Pancreas (tissue), 10 donors: ENCODE measurements around the gene EIF4E1B. TPM values are rescaled to one million over a fixed set of nuclear protein-coding genes. Genes with fewer than 3 reads are reported as not detected.

Source experiments
- ATAC-seq, 4 donors: fragments of 200-7000 bp; cut with Tn5 transposase; one replicate each; pipeline versions ENCODE4 v1.8.0 to v1.9.1; 2020; ENCODE audit warnings: mild to moderate bottlenecking in 4 of 4, moderate library complexity in 4 of 4
- DNase-seq, 6 donors: peaks; one replicate each; pipeline ENCODE4 v3.0.0-alpha.2; 2020
- FAIRE-seq: peaks from 2 replicates; lab custom pipeline; 2012; peaks lifted over from hg19 to GRCh38; lab: Jason Lieb, UNC
- H3K27ac ChIP-seq, 4 donors: fragments of 200-600 bp; sonication (generic); 1 replicate in 3 of 4; 2 replicates in 1 of 4; pipeline versions ENCODE4 v1.5.0 to v1.8.0; 2020
- H3K27me3 ChIP-seq, 4 donors: fragments of 200-600 bp; one replicate each; pipeline ENCODE4 v1.8.0; 2021
- H3K36me3 ChIP-seq, 3 donors: fragments of 200-600 bp; sonication (generic) in 1 of 3; one replicate each; pipeline versions ENCODE4 v1.5.0 to v1.8.0; 2020 to 2021
- H3K4me1 ChIP-seq, 3 donors: fragments of 200-600 bp; one replicate each; pipeline ENCODE4 v1.8.0; 2021
- H3K4me3 ChIP-seq, 4 donors: fragments of 200-600 bp; sonication (generic) in 2 of 4; one replicate each; pipeline versions ENCODE4 v1.5.0 to v1.8.0; 2020 to 2021
- H3K9me3 ChIP-seq, 4 donors: fragments of 200-600 bp; one replicate each; pipeline ENCODE4 v1.8.0; 2021
- WGBS, 2 donors: extraction: QIAGEN DNeasy Blood & Tissue Kit; methylation state at CpG; one replicate each; pipeline ENCODE4 v1.1.7; 2013; 5-methylcytosine and 5-hydroxymethylcytosine counted together
- intact Hi-C, 3 donors: fragments of 100-400 bp; cut with DNase I; formaldehyde crosslinking; loops; one replicate each; pipeline versions ENCODE4 v1.11.1 to v1.14.2; 2022
- polyA plus RNA-seq, 2 donors: library from polyadenylated mRNA; stranded (reverse); fragments of 200-250 nt; gene quantifications; one replicate each; pipeline ENCODE4 v1.2.3, GENCODE V29; 2013
- total RNA-seq, 6 donors: library from RNA; stranded (reverse); fragmentation: NEBNext Ultra II Directional in 4 of 6; extraction: Animal tissue kit (Norgen Biotek cat#: 25700) in 4 of 6; gene quantifications; one replicate each; pipeline versions ENCODE4 v1.2.1 to v1.2.4, GENCODE V29; 2021 to 2023
- TF ChIP-seq, protein P1 (sequence below), 4 donors: fragments of 200-600 bp; sonication (generic) in 3 of 4; IDR thresholded peaks; one replicate each; pipeline versions ENCODE4 v1.5.0 to v1.8.0; 2021; ENCODE audit warnings: antibody characterized with exemption in 4 of 4
- donor health status: healthy with polysubstance abuse.
- donor health status: DM: no; HTN: no; CAD: no; lungs with moderate emphysema.
- donor health status: DM: no; HTN: no; CAD: no.
- donor health status: control.
- donor health status: control.
- donor health status: Bipolar disorder and iron deficiency.
- donor health status: DM: yes; HTN: yes; CAD: no.
- donor health status: DM: no; HTN: no; CAD: no.
- donor health status: DM: no; HTN: no; CAD: no.
- donor health status: DM: yes; HTN: yes; CAD: no.

The EIF4E1B gene
- total and polyA plus RNA-seq, 8 donors, result 0.04 to 1.5 (median 0.30) TPM; not detected in 5

DNA sequence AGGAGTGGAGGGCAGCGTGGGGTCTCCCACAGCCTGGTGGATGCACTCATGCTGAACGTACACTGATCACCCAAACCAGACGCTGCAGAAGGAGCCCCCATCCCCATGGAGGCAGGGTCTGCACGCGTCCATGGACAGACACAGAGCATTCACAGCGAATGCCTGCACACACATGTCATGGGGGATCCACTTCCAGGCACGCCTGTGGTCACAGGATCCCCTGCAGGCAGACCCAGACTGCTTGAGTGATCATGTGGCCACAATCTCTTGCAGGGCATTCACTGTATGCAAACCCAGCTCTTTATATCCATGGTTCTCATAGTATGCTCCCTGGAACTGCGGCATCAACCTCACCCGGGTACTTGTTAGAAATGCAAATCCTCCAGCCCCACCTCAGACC is 5.5 kb upstream of the EIF4E1B start:
- intact Hi-C loops, result no loop called here
- no peaks in the 10 kb centered on the region for H3K36me3 ChIP-seq
- ATAC-seq (no peak), FAIRE-seq (no peak), DNase-seq (no peak)
- H3K27ac ChIP-seq, result no peak overlapping the region
- no peak overlapping the region for H3K4me3 ChIP-seq
- WGBS, 2 donors, result 52 to 62% methylated on average over 9 of the region's 9 CpGs
- H3K9me3 ChIP-seq, result no peaks in the 10 kb centered on the region
- peaks cover 0 to 4% (median 0%) of the 10 kb centered on the region in 3 donors for H3K4me1 ChIP-seq
- TF ChIP-seq, protein P1, sequence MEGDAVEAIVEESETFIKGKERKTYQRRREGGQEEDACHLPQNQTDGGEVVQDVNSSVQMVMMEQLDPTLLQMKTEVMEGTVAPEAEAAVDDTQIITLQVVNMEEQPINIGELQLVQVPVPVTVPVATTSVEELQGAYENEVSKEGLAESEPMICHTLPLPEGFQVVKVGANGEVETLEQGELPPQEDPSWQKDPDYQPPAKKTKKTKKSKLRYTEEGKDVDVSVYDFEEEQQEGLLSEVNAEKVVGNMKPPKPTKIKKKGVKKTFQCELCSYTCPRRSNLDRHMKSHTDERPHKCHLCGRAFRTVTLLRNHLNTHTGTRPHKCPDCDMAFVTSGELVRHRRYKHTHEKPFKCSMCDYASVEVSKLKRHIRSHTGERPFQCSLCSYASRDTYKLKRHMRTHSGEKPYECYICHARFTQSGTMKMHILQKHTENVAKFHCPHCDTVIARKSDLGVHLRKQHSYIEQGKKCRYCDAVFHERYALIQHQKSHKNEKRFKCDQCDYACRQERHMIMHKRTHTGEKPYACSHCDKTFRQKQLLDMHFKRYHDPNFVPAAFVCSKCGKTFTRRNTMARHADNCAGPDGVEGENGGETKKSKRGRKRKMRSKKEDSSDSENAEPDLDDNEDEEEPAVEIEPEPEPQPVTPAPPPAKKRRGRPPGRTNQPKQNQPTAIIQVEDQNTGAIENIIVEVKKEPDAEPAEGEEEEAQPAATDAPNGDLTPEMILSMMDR (IDR thresholded peaks at IDR 0.05), result no peak
- H3K27me3 ChIP-seq, result peaks cover 0 to 10% (median 1%) of the 10 kb centered on the region in 4 donors

DNA sequence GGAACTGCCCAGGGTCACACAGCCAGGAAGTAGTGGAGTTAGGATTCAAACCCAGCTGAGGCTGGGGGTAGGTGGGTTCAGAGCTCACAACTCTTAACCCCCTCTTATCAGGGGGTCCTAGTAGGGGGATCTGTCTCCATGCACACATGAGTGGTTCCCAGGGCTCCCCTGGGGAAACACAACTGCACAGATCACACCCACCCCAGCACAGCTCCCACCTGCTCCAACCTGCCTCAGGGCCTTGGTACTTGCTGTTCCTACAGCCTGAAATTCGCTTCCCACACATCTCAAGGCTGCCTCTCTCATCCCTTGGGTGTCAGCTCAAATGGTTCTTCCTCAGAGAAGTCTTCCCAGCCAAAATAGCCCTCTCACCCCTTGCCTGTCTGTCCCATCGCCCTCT is 5.0 kb upstream of the EIF4E1B start:
- peaks cover 0 to 14% (median 0%) of the 10 kb centered on the region in 4 donors for H3K27me3 ChIP-seq
- 58 to 64% methylated on average over 2 of the region's 2 CpGs for WGBS, 2 donors

DNA sequence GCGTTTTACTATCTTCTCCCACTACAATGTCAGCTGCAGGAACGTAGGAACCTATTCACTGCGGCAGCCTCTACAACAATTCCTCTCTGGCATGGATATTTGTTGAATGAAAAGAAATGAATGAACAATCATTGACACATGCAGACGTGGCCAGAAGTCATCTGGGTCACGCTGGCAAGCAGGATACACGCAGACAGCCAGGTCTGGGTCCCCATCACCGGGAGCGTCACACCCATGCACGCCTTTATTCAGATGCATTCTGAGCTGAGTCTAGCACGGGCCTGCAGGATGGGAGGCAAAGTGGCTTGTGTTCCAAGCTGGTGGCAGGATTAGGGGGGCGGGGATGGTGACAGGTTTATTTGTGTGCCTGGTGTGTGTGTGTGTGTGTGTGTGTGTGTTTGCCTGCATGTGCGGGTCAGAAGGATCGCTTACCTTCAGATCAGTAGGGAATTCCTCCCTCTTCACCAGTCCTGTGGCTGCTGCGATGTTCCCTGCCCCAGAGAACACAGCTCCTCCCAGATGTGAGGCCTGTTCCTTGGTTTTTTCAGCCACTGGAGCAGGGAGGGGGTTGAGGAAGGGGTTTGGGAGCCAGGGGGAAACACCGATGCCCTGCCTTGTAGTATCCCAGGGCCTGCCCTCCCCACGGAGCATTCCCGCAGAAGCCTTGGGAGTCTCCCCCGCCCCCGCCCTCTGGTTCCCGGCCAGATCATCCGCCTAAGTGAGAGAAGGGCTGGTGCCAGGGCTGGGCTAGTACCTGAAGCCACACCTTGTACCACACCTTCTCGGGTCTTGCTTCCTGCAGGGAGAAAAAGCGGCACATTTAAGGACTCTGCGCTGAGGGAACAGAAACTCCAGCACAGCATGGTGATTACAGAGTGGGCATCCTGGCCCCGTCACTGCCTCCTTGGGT is 4.3 kb upstream of the EIF4E1B start:
- TF ChIP-seq, protein P1 (IDR thresholded peaks at IDR 0.05), result no peak
- ATAC-seq (no peak), FAIRE-seq (no peak), DNase-seq (no peak)
- Histone ChIP-seq H3K4me1 (peaks cover 0 to 7% (median 0%) of the 10 kb centered on the region in 3 donors), H3K9me3 (no peaks in the 10 kb centered on the region), H3K36me3 (no peaks in the 10 kb centered on the region), H3K4me3 (no peak overlapping the region), H3K27me3 (peaks cover 0 to 14% (median 0%) of the 10 kb centered on the region in 4 donors), H3K27ac (no peak overlapping the region)
- intact Hi-C loops, result no loop called here
- 38 to 43% methylated on average over 25 of the region's 25 CpGs for WGBS, 2 donors

More for the DNA sequence above, 5.0 kb upstream of the EIF4E1B start:
- Histone ChIP-seq H3K36me3 (no peaks in the 10 kb centered on the region), H3K9me3 (no peaks in the 10 kb centered on the region), H3K4me3 (no peak overlapping the region), H3K27ac (no peak overlapping the region), H3K4me1 (peaks cover 0 to 7% (median 0%) of the 10 kb centered on the region in 3 donors)
- TF ChIP-seq, protein P1 (IDR thresholded peaks at IDR 0.05), result no peak
- no peak for FAIRE-seq
- intact Hi-C loops, result no loop called here
- ATAC-seq, result no peak
- DNase-seq, result no peak

DNA sequence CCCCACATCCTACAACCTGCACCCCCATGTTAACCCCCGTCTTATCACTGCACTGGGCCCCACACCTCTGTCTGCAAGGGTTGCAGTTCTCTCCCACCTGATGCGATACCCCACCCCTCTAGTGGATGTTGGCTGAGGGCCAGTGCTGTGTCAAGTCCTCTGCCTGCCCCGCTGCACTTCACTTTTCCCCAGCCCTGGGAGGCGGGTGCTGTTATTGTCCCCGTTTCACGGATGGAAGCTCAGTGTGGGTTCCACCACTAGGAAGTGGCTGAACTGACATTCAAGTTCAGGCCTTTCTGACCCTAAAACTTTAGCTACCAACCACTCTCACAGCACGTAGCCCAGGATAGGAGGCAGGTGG is 3.6 kb upstream of the EIF4E1B start:
- H3K27me3 ChIP-seq, result peaks cover 0 to 14% (median 0%) of the 10 kb centered on the region in 4 donors
- FAIRE-seq (no peak), DNase-seq (no peak), ATAC-seq (no peak)
- no peaks in the 10 kb centered on the region for H3K9me3 ChIP-seq
- H3K4me1 ChIP-seq, result peaks cover 0 to 7% (median 0%) of the 10 kb centered on the region in 3 donors
- no peak overlapping the region for H3K27ac ChIP-seq
- intact Hi-C loops, result no loop called here
- TF ChIP-seq, protein P1 (IDR thresholded peaks at IDR 0.05), result no peak
- 45 to 66% methylated on average over 7 of the region's 7 CpGs for WGBS, 2 donors
- no peak overlapping the region for H3K4me3 ChIP-seq
- no peaks in the 10 kb centered on the region for H3K36me3 ChIP-seq

DNA sequence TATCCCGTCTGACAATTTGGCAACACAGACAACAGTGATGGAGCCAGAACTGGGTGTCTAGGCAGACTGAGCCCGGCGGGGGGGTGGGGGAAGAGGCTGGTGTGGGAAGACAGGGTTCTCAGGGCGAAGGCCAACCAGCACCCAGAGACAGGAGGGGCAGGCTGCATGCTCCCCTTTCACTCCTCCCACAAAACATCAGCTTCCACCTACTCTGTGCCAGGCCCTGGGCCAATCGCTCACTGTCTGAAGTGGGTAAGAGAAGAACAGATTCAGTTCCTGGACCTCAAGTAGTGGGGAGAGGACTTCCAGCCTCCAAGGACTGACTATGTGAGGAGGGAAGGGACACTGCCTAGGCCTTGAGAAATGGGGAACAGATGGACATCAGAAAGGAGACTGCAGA is 2.9 kb upstream of the EIF4E1B start:
- no peak for FAIRE-seq
- H3K27me3 ChIP-seq, result peaks cover 0 to 14% (median 0%) of the 10 kb centered on the region in 4 donors
- H3K4me3 ChIP-seq, result no peak overlapping the region
- WGBS, 2 donors, result 60 to 64% methylated on average over 4 to 5 of the region's 5 CpGs
- ATAC-seq, result no peak
- DNase-seq, result no peak
- no peak overlapping the region for H3K27ac ChIP-seq
- TF ChIP-seq, protein P1 (IDR thresholded peaks at IDR 0.05), result no peak
- H3K36me3 ChIP-seq, result no peaks in the 10 kb centered on the region
- intact Hi-C loops, result no loop called here
- no peaks in the 10 kb centered on the region for H3K9me3 ChIP-seq
- H3K4me1 ChIP-seq, result peaks cover 0 to 7% (median 0%) of the 10 kb centered on the region in 3 donors
